Central memory CD8-positive, alpha-beta T cell (primary cell): Measurements from ENCODE around the gene OR51E1.

Experiments used
- ATAC-seq: fragments of 150-1000 bp; cut with Tn5 transposase; replicated peaks from 2 replicates; pipeline ENCODE4 v1.10.0; 2022; ENCODE audit warnings: mild to moderate bottlenecking, moderate FRiP score, moderate number of reproducible peaks; ENCODE audit not compliant: poor library complexity, severe bottlenecking; ENCODE audit errors: extremely low read depth
- DNase-seq, 2 donors: peaks; one replicate each; pipeline ENCODE4 v3.0.0; 2021; ENCODE audit warnings: low spot score in 2 of 2
- H3K27ac Mint-ChIP-seq: one replicate; pipeline ENCODE4 v1.8.0; 2022; ENCODE audit warnings: low read depth, mild to moderate bottlenecking, moderate library complexity, mixed read lengths
- H3K27me3 Mint-ChIP-seq: one replicate; pipeline ENCODE4 v1.8.0; 2022; ENCODE audit warnings: mixed read lengths
- H3K36me3 Mint-ChIP-seq: one replicate; pipeline ENCODE4 v1.8.0; 2022; ENCODE audit warnings: mild to moderate bottlenecking, moderate library complexity, mixed read lengths; ENCODE audit not compliant: insufficient read depth
- H3K4me1 Mint-ChIP-seq: one replicate; pipeline ENCODE4 v1.8.0; 2022; ENCODE audit warnings: mixed read lengths
- H3K4me3 Mint-ChIP-seq: one replicate; pipeline ENCODE4 v1.8.0; 2022; ENCODE audit warnings: mild to moderate bottlenecking, moderate library complexity, mixed read lengths
- H3K9me3 Mint-ChIP-seq: one replicate; pipeline ENCODE4 v1.8.0; 2022; ENCODE audit warnings: mixed read lengths

OR51E1 gene

GRCh38 chr11:4636962-4637661 is 6.7 kb upstream of the OR51E1 start, which contains the start of gene OR51D1:
TSS of gene OR51D1 (plus strand) at chr11:4637477. CDS start at chr11:4639791, 2,314 bp downstream.
- Mint-ChIP-seq H3K27me3 (no peaks in the 10 kb centered on the region), H3K36me3 (no peaks in the 10 kb centered on the region), H3K9me3 (no peaks in the 10 kb centered on the region), H3K4me1 (no peaks in the 10 kb centered on the region), H3K27ac (no peak within 1 kb of the TSS), H3K4me3 (no peak within 1 kb of the TSS)
- DNase-seq (peak; percentile 52 to 61), ATAC-seq (peak; percentile 90)

- Mint-ChIP-seq H3K27ac (no peak overlapping the region), H3K27me3 (no peaks in the 10 kb centered on the region), H3K9me3 (no peaks in the 10 kb centered on the region), H3K36me3 (no peaks in the 10 kb centered on the region), H3K4me3 (no peak overlapping the region), H3K4me1 (no peaks in the 10 kb centered on the region)
- no peak for ATAC-seq
- no peak for DNase-seq
Measured at GRCh38 chr11:4637662-4638047, 6.1 kb upstream of the OR51E1 start.

- Mint-ChIP-seq H3K4me3 (no peak overlapping the region), H3K4me1 (no peaks in the 10 kb centered on the region), H3K36me3 (no peaks in the 10 kb centered on the region), H3K9me3 (no peaks in the 10 kb centered on the region), H3K27me3 (peaks cover 10% of the 10 kb centered on the region), H3K27ac (no peak overlapping the region)
- DNase-seq (no peak), ATAC-seq (no peak)
Measured at GRCh38 chr11:4639931-4640330, 3.9 kb upstream of the OR51E1 start.

- Mint-ChIP-seq H3K27me3 (peaks cover 10% of the 10 kb centered on the region), H3K36me3 (no peaks in the 10 kb centered on the region), H3K27ac (no peak overlapping the region), H3K4me3 (no peak overlapping the region), H3K9me3 (no peaks in the 10 kb centered on the region), H3K4me1 (no peaks in the 10 kb centered on the region)
- no peak for DNase-seq
- ATAC-seq = no peak
Measured at GRCh38 chr11:4641501-4641900, 2.3 kb upstream of the OR51E1 start.

GRCh38 chr11:4642043-4642442 is 1.7 kb upstream of the OR51E1 start:
- ATAC-seq (no peak), DNase-seq (no peak)
- H3K27me3 Mint-ChIP-seq = peaks cover 10% of the 10 kb centered on the region
- H3K27ac Mint-ChIP-seq = no peak overlapping the region
- H3K4me3 Mint-ChIP-seq = no peak overlapping the region
- no peaks in the 10 kb centered on the region for H3K9me3 Mint-ChIP-seq
- H3K4me1 Mint-ChIP-seq = no peaks in the 10 kb centered on the region
- H3K36me3 Mint-ChIP-seq = no peaks in the 10 kb centered on the region

GRCh38 chr11:4643076-4643475 is 706 bp upstream of the OR51E1 start:
- Mint-ChIP-seq H3K4me1 (no peaks in the 10 kb centered on the region), H3K27ac (no peak overlapping the region), H3K27me3 (peaks cover 10% of the 10 kb centered on the region), H3K9me3 (no peaks in the 10 kb centered on the region), H3K4me3 (no peak overlapping the region), H3K36me3 (no peaks in the 10 kb centered on the region)
- no peak for ATAC-seq
- DNase-seq = no peak

GRCh38 chr11:4644233-4644632 is 451 bp downstream of the OR51E1 start:
- H3K27me3 Mint-ChIP-seq = peaks cover 10% of the 10 kb centered on the region
- H3K9me3 Mint-ChIP-seq = no peaks in the 10 kb centered on the region
- H3K27ac Mint-ChIP-seq = no peak overlapping the region
- no peak for ATAC-seq
- no peaks in the 10 kb centered on the region for H3K36me3 Mint-ChIP-seq
- no peak for DNase-seq
- H3K4me1 Mint-ChIP-seq = no peaks in the 10 kb centered on the region
- H3K4me3 Mint-ChIP-seq = no peak overlapping the region

- Mint-ChIP-seq H3K9me3 (no peaks in the 10 kb centered on the region), H3K36me3 (no peaks in the 10 kb centered on the region), H3K27ac (no peak overlapping the region), H3K4me3 (no peak overlapping the region), H3K27me3 (peaks cover 10% of the 10 kb centered on the region), H3K4me1 (no peaks in the 10 kb centered on the region)
- ATAC-seq = no peak
- no peak for DNase-seq
Measured at GRCh38 chr11:4645974-4646373, 2.2 kb downstream of the OR51E1 start.

- H3K4me3 Mint-ChIP-seq = no peak overlapping the region
- no peaks in the 10 kb centered on the region for H3K4me1 Mint-ChIP-seq
- no peak overlapping the region for H3K27ac Mint-ChIP-seq
- no peaks in the 10 kb centered on the region for H3K36me3 Mint-ChIP-seq
- ATAC-seq = no peak
- H3K27me3 Mint-ChIP-seq = peaks cover 10% of the 10 kb centered on the region
- peaks cover under 1% of the 10 kb centered on the region for H3K9me3 Mint-ChIP-seq
- no peak for DNase-seq
Measured at GRCh38 chr11:4647766-4648165, 4.0 kb downstream of the OR51E1 start.

GRCh38 chr11:4654635-4655369 is 11.0 kb downstream of the OR51E1 start:
- ATAC-seq = no peak

GRCh38 chr11:4658629-4659445 is 15.1 kb downstream of the OR51E1 start:
- no peak overlapping the region for H3K4me3 Mint-ChIP-seq
- no peaks in the 10 kb centered on the region for H3K36me3 Mint-ChIP-seq
- H3K27me3 Mint-ChIP-seq = peaks cover 13% of the 10 kb centered on the region
- H3K4me1 Mint-ChIP-seq = no peaks in the 10 kb centered on the region
- no peak for DNase-seq
- H3K9me3 Mint-ChIP-seq = no peaks in the 10 kb centered on the region
- no peak for ATAC-seq
- no peak overlapping the region for H3K27ac Mint-ChIP-seq

More at GRCh38 chr11:4654635-4655369, 11.0 kb downstream of the OR51E1 start:
- DNase-seq = no peak
- Mint-ChIP-seq H3K27ac (no peak overlapping the region), H3K9me3 (peaks cover 5% of the 10 kb centered on the region), H3K4me3 (no peak overlapping the region), H3K4me1 (no peaks in the 10 kb centered on the region), H3K36me3 (no peaks in the 10 kb centered on the region), H3K27me3 (no peaks in the 10 kb centered on the region)

- H3K27ac Mint-ChIP-seq = no peak overlapping the region
- H3K36me3 Mint-ChIP-seq = no peaks in the 10 kb centered on the region
- no peaks in the 10 kb centered on the region for H3K4me1 Mint-ChIP-seq
- DNase-seq (no peak), ATAC-seq (no peak)
- no peak overlapping the region for H3K4me3 Mint-ChIP-seq
- H3K9me3 Mint-ChIP-seq = no peaks in the 10 kb centered on the region
- H3K27me3 Mint-ChIP-seq = peaks cover 13% of the 10 kb centered on the region
Measured at GRCh38 chr11:4662876-4663275, 19.1 kb downstream of the OR51E1 start.
